HG03108 (cell line): ENCODE data around the gene ZNF236.

Experiments used
- ATAC-seq: cut with Tn5 transposase; IDR thresholded peaks from one replicate; pipeline ENCODE4 v1.9.1; 2021; ENCODE audit warnings: moderate library complexity; ENCODE audit not compliant: unreplicated experiment

Gene ZNF236

DNA sequence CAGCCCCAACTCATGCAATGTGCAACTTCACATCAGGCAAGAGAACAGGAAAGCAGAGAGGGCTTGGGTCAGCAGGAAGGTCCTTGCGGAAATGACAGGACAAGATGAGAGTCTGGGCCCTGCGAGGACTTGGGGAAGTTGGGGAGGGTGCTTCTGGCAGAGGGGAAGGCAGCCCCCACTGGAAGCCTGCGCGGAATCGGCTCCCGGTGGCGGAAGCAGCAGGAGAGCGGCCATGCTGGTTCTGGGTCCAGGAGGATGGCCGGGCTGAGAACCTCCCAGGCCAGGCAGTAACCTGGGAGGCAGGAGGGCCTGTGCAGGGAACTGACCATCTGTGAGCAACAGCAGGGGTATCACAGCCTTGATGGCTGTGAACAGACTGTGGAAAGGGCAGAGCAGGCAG, 197.3 kb downstream of the ZNF236 start:
- no peak for ATAC-seq
